Measurements from ENCODE around the gene PRICKLE1.
A peak's percentile ranks its signal among the peaks of the same experiment; 100 is the strongest.

PRICKLE1 gene

GRCh38 chr12:42442888-42443287 is 146.7 kb downstream of the PRICKLE1 start:
- no peaks in the 10 kb centered on the region for H3K9me3 Mint-ChIP-seq
- peaks cover 83% of the 10 kb centered on the region for H3K36me3 Mint-ChIP-seq
- no peak overlapping the region for H3K4me3 Mint-ChIP-seq
- DNase-seq (ENCODE audit: low spot score in 2 of 2) (no peak), ATAC-seq (no peak)
- H3K27ac Mint-ChIP-seq, result no peak overlapping the region
- H3K4me1 Mint-ChIP-seq, result no peaks in the 10 kb centered on the region

GRCh38 chr12:42442311-42442759 is 147.2 kb downstream of the PRICKLE1 start:
- ATAC-seq (no peak), DNase-seq (ENCODE audit: low spot score in 2 of 2) (no peak)
- Mint-ChIP-seq H3K27ac (no peak overlapping the region), H3K36me3 (peaks cover 81% of the 10 kb centered on the region), H3K9me3 (no peaks in the 10 kb centered on the region), H3K4me1 (no peaks in the 10 kb centered on the region), H3K4me3 (no peak overlapping the region)

DNA sequence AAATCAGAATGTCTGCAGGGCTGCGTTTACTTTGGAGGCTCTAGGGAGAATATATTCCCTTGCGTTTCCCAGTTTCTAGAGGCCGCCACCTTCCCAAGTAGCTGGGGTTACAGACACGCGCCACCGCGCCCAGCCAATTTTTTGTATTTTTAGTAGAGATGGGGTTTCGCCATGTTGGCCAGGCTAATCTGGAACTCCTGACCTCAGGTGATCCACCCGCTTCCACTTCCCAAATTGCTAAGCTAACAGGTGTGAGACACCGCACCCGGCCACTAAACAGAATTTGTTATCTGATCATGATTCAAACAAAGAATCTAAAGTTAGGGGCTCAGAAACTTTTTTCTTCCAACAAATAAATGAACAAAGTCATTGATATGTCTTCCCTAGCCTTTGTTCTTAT is 148.9 kb downstream of the PRICKLE1 start:
- ATAC-seq, result no peak
- Mint-ChIP-seq H3K36me3 (peaks cover 63% of the 10 kb centered on the region), H3K9me3 (no peaks in the 10 kb centered on the region), H3K27ac (peak overlapping the region; percentile 30), H3K4me3 (no peak overlapping the region), H3K4me1 (no peaks in the 10 kb centered on the region)
- no peak for DNase-seq (ENCODE audit: low spot score in 2 of 2)

GRCh38 chr12:42432517-42433140 is 156.9 kb downstream of the PRICKLE1 start:
- Mint-ChIP-seq H3K36me3 (peaks cover 55% of the 10 kb centered on the region), H3K27ac (no peak overlapping the region), H3K9me3 (no peaks in the 10 kb centered on the region), H3K4me3 (no peak overlapping the region), H3K4me1 (peaks cover 21% of the 10 kb centered on the region)
- DNase-seq (ENCODE audit: low spot score in 2 of 2) (no peak), ATAC-seq (no peak)

DNA sequence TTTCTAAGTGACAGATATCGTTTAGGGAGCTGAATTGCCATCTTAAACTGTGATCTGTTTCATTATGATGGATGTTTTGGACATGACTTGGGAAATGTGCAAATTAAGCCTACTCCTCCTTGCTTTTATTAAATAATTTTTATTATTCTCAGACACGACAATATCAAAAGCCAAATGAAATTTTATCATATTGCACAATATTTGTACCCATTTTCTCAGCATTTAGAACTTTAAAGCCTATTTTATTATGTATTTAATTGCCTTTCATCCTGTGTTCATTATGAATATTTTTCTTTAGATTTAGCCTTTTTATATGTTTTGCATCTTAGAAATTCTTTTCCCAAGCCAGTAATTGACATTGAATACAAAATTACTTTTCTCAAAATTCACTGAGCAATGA is 160.7 kb downstream of the PRICKLE1 start:
- no peak for ATAC-seq

DNA sequence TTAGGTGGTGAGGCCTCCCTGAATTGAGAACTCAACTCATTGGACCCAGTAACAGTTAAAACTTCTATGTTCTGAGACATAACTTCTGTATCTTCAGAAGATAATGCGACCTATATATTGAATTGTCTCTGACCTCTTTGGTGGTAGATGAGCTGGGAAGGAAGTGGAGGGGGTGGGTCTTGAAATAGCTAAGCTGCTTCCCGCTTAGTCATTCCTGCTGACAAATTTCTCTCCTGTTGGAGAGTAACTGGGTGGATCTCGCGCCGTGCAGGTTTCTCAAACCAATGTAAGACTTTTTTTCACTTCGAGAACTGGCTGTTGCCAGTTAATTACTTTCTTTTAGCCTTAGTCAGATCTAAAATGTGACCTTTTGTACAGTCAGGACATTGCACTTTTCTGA is 162.8 kb downstream of the PRICKLE1 start:
- Mint-ChIP-seq H3K9me3 (no peaks in the 10 kb centered on the region), H3K4me1 (peaks cover 28% of the 10 kb centered on the region), H3K27ac (peak overlapping the region; percentile 60), H3K36me3 (peaks cover 34% of the 10 kb centered on the region), H3K4me3 (no peak overlapping the region)
- ATAC-seq, result peak; percentile 93
- DNase-seq (ENCODE audit: low spot score in 2 of 2), result no peak

More for the DNA sequence above, 160.7 kb downstream of the PRICKLE1 start:
- Mint-ChIP-seq H3K27ac (no peak overlapping the region), H3K36me3 (peaks cover 50% of the 10 kb centered on the region), H3K9me3 (no peaks in the 10 kb centered on the region), H3K4me3 (no peak overlapping the region), H3K4me1 (peaks cover 39% of the 10 kb centered on the region)
- no peak for DNase-seq (ENCODE audit: low spot score in 2 of 2)

- Mint-ChIP-seq H3K27ac (no peak overlapping the region), H3K4me1 (peaks cover 20% of the 10 kb centered on the region), H3K4me3 (no peak overlapping the region), H3K36me3 (peaks cover 11% of the 10 kb centered on the region), H3K9me3 (no peaks in the 10 kb centered on the region)
- ATAC-seq, result no peak
- no peak for DNase-seq (ENCODE audit: low spot score in 2 of 2)
Observed at GRCh38 chr12:42422785-42423184, 166.8 kb downstream of the PRICKLE1 start.

DNA sequence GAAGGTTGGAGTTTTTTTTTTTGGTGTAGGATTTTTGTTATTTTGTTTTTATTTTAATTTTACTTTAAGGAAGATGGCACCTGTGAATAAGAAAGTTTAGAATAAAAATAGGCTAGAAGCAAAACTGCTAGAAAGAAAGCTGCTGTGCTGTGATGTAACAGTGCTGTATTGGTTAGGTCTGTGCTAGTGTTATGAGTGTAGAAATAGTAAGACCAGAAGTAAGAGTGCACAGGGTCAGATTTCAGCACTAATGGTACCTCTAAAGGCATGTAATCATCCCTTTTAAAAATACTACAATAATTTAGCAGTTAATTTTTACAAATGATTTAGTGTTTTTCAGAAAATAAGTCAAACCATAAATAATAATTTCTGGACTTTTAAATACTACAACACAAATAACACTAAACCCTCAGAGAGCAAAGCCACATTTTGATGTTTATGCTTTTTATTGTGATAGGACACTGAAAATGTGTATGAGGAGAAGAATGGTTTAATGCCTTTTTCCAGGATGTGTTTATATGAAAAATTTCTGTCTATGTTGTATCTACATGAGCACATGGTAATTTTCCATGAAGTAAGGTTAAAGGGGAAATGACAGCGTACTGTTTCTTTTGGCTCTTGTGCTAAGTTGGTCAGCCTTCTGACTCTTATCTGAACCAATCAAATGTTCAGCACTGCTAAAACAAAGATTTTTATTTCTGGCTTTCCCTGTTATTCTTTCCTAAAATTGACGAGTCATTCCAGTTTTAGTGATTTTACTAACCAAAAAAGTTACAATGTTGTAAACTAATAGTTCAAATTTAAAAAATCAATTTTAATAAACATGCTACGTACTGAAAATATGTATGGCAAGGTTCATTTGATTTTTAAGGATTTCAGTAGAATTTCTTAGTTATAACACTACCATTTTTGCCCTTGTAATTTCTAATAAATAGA is 167.4 kb downstream of the PRICKLE1 start:
- Mint-ChIP-seq H3K9me3 (no peaks in the 10 kb centered on the region), H3K4me3 (no peak overlapping the region), H3K36me3 (peaks cover 5% of the 10 kb centered on the region), H3K4me1 (peaks cover 15% of the 10 kb centered on the region), H3K27ac (no peak overlapping the region)
- ATAC-seq (peak; percentile 91), DNase-seq (ENCODE audit: low spot score in 2 of 2) (no peak)

GRCh38 chr12:42420395-42420794 is 169.2 kb downstream of the PRICKLE1 start:
- Mint-ChIP-seq H3K27ac (no peak overlapping the region), H3K9me3 (no peaks in the 10 kb centered on the region), H3K36me3 (peaks cover 5% of the 10 kb centered on the region), H3K4me3 (no peak overlapping the region), H3K4me1 (peaks cover 12% of the 10 kb centered on the region)
- ATAC-seq (no peak), DNase-seq (ENCODE audit: low spot score in 2 of 2) (no peak)

- DNase-seq (ENCODE audit: low spot score in 2 of 2), result no peak
- peaks cover 7% of the 10 kb centered on the region for H3K4me1 Mint-ChIP-seq
- peaks cover 52% of the 10 kb centered on the region for H3K36me3 Mint-ChIP-seq
- H3K9me3 Mint-ChIP-seq, result no peaks in the 10 kb centered on the region
- no peak overlapping the region for H3K4me3 Mint-ChIP-seq
- ATAC-seq, result no peak
- H3K27ac Mint-ChIP-seq, result no peak overlapping the region
Observed at GRCh38 chr12:42410340-42410739, 179.2 kb downstream of the PRICKLE1 start.

DNA sequence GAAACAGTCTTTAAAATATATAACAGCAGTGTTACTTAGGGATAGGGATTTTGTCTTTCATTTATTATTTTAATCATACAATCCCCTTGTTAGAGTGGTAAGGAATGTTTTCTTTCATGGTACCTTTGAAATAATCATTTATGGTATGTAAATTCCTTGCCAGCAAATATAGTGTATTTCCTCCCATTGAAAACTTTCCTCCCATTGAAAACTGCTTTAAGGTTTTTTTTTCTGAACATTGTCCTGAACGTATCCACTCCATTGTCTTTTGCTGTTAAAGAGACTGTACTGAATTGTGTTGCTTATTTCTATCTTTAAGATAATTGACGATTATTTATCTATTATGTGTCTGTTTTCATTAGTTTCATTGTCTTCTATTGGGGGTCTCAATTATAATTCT is 180.1 kb downstream of the PRICKLE1 start:
- Mint-ChIP-seq H3K9me3 (no peaks in the 10 kb centered on the region), H3K27ac (no peak overlapping the region), H3K4me1 (peaks cover 7% of the 10 kb centered on the region), H3K36me3 (peaks cover 59% of the 10 kb centered on the region), H3K4me3 (no peak overlapping the region)
- DNase-seq (ENCODE audit: low spot score in 2 of 2) (no peak), ATAC-seq (no peak)

GRCh38 chr12:42407306-42407705 is 182.2 kb downstream of the PRICKLE1 start:
- H3K9me3 Mint-ChIP-seq, result no peaks in the 10 kb centered on the region

More at GRCh38 chr12:42407306-42407705, 182.2 kb downstream of the PRICKLE1 start:
- DNase-seq (ENCODE audit: low spot score in 2 of 2) (no peak), ATAC-seq (no peak)
- no peak overlapping the region for H3K4me3 Mint-ChIP-seq
- peaks cover 63% of the 10 kb centered on the region for H3K36me3 Mint-ChIP-seq
- no peaks in the 10 kb centered on the region for H3K4me1 Mint-ChIP-seq
- no peak overlapping the region for H3K27ac Mint-ChIP-seq
